Keratinocyte (primary cell): ENCODE results near the gene VPS11. TPM values are rescaled to one million over a fixed set of nuclear protein-coding genes. Genes with fewer than 3 reads are reported as not detected.

Experiments used
- DNase-seq: peaks from one replicate; pipeline ENCODE4 v3.0.0-alpha.2; 2011; ENCODE audit warnings: low read depth, missing footprints, low spot score
- FAIRE-seq: peaks from 2 replicates; lab custom pipeline; 2011; peaks lifted over from hg19 to GRCh38; lab: Jason Lieb, UNC
- H2AFZ ChIP-seq: 2 replicates; pipeline ENCODE4 v1.6.0; 2012; ENCODE audit warnings: low read length, control low read depth, inconsistent platforms; ENCODE audit not compliant: control insufficient read depth
- H3K27ac ChIP-seq: 2 replicates; pipeline ENCODE4 v1.5.1; 2011; ENCODE audit warnings: low read length; ENCODE audit not compliant: control insufficient read depth, insufficient read depth
- H3K27me3 ChIP-seq: 3 replicates; pipeline ENCODE4 v1.6.0; 2011; ENCODE audit warnings: low read length; ENCODE audit not compliant: control insufficient read depth, insufficient read depth; ENCODE audit errors: extremely low read depth
- H3K36me3 ChIP-seq, 2 experiments: 2 replicates in 1 of 2; 3 replicates in 1 of 2; pipeline ENCODE4 v1.5.1; 2011; ENCODE audit warnings: low read length in 2 of 2, mild to moderate bottlenecking in 1 of 2; ENCODE audit not compliant: control insufficient read depth in 2 of 2, insufficient read depth in 2 of 2; ENCODE audit errors: extremely low read depth in 1 of 2
- H3K4me1 ChIP-seq: 3 replicates; pipeline ENCODE4 v1.5.1; 2011; ENCODE audit warnings: low read length; ENCODE audit not compliant: control insufficient read depth, insufficient read depth; ENCODE audit errors: extremely low read depth
- H3K4me2 ChIP-seq: 3 replicates; pipeline ENCODE4 v1.6.0; 2011; ENCODE audit warnings: low read depth, low read length; ENCODE audit not compliant: control insufficient read depth, insufficient read depth; ENCODE audit errors: extremely low read depth
- H3K4me3 ChIP-seq, 3 experiments: fragments of 200-600 bp in 1 of 3; sonication (generic) in 1 of 3; 2 replicates in 2 of 3; 3 replicates in 1 of 3; pipeline ENCODE4 v1.5.1; 2011 to 2016; ENCODE audit warnings: low read length in 3 of 3, mild to moderate bottlenecking in 3 of 3, control low read depth in 2 of 3, inconsistent platforms in 1 of 3, low read depth in 1 of 3, mixed read lengths in 1 of 3, mixed run types in 1 of 3, moderate library complexity in 1 of 3; ENCODE audit not compliant: control insufficient read depth in 2 of 3, insufficient read depth in 2 of 3; ENCODE audit errors: extremely low read depth in 1 of 3
- H3K79me2 ChIP-seq: 2 replicates; pipeline ENCODE4 v1.6.0; 2012; ENCODE audit warnings: low read length; ENCODE audit not compliant: control insufficient read depth, insufficient read depth
- H3K9ac ChIP-seq: 3 replicates; pipeline ENCODE4 v1.6.0; 2011; ENCODE audit warnings: low read length; ENCODE audit not compliant: control insufficient read depth, insufficient read depth; ENCODE audit errors: extremely low read depth
- H3K9me1 ChIP-seq: 3 replicates; pipeline ENCODE4 v1.6.0; 2011; ENCODE audit warnings: low read length; ENCODE audit not compliant: control insufficient read depth, insufficient read depth; ENCODE audit errors: extremely low read depth
- H3K9me3 ChIP-seq: 2 replicates; pipeline ENCODE4 v1.5.1; 2012; ENCODE audit warnings: low read depth, low read length; ENCODE audit not compliant: control insufficient read depth
- H4K20me1 ChIP-seq: 3 replicates; pipeline ENCODE4 v1.6.0; 2011; ENCODE audit warnings: low read length; ENCODE audit not compliant: control insufficient read depth, insufficient read depth; ENCODE audit errors: extremely low read depth
- EZH2 ChIP-seq: IDR thresholded peaks from one replicate; pipeline ENCODE4 v1.6.1; 2012; ENCODE audit warnings: inconsistent platforms, mild to moderate bottlenecking, low read length, moderate library complexity
- dilution Hi-C: fragments of 300-500 bp; cut with MboI; formaldehyde crosslinking; loops from one replicate; pipeline ENCODE4 v1.7.0; 2020; ENCODE audit warnings: low sequenced_read_pairs; ENCODE audit not compliant: extremely low pct_ligation_motif_present
- polyA plus RNA-seq, 5 experiments: library from polyadenylated mRNA; depleted of rRNA in 3 of 5; stranded (reverse) in 3 of 5; stranded (forward) in 1 of 5; unstranded in 1 of 5; fragments of >200 nt; gene quantifications; 1 replicate in 1 of 5; 2 replicates in 3 of 5; 3 replicates in 1 of 5; pipeline versions ENCODE4 v1.2.1 to v1.2.3, GENCODE V29; 2011 to 2012; ENCODE audit warnings: missing spikeins in 2 of 5, low read depth in 1 of 5, low replicate concordance in 1 of 5
- TF ChIP-seq, protein P1 (sequence below), 3 experiments: IDR thresholded peaks in 1 of 3; conservative IDR thresholded peaks in 1 of 3; optimal IDR thresholded peaks in 1 of 3; 2 replicates in 2 of 3; 3 replicates in 1 of 3; pipeline versions ENCODE3 to v1.5.1; 2011; ENCODE audit warnings: low read length in 3 of 3, mild to moderate bottlenecking in 3 of 3, moderate library complexity in 2 of 3, control low read depth in 1 of 3, inconsistent platforms in 1 of 3; ENCODE audit not compliant: insufficient read depth in 2 of 3; ENCODE audit errors: extremely low read depth in 1 of 3

Gene VPS11
- polyA plus RNA-seq, 1 donor (not counting 4 experiments of a cell fraction or from before 2014, with no cell fraction given): 12.1 TPM

DNA sequence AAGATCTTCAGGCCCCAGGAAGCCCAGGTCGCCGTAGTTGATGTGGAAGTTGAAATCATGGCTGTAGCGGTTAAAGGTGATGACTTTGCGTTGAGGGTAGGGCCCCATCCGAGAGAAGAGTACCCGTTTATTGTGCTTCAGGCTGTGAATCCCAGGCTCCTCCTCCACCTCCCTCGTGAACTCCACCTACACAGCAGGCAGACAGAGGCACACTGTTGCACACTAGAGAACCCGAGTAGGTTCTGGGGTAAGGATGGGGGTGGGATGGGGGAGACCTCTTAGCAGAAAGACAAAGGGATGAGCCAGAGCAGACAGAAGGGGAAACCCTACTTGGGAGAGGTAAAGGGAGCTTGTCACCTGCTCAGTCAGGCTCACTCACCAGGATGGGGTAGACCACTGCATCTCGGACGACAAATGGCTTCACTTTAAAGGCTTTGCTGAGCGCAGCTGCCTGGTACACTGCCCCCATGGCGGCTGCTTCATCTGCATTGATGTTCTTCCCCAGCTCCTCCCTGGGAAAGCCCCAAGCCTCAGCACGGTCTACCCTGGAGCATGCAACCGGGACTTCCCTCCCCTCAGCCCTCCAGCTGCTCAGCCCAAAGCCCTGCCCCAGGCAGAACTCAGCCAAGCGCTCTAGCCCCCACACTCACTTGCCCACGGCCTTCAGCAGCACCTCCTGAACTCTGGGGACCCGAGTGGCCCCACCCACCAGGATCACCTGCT, 16.0 kb upstream of the VPS11 start:
- no peak overlapping the region for H3K4me3 ChIP-seq
- H3K9me1 ChIP-seq: no peaks in the 10 kb centered on the region
- H4K20me1 ChIP-seq: peaks cover 4% of the 10 kb centered on the region
- H3K27me3 ChIP-seq: no peaks in the 10 kb centered on the region
- peaks cover 34% of the 10 kb centered on the region for H3K79me2 ChIP-seq
- TF ChIP-seq EZH2: no peak
- TF ChIP-seq, protein P1, sequence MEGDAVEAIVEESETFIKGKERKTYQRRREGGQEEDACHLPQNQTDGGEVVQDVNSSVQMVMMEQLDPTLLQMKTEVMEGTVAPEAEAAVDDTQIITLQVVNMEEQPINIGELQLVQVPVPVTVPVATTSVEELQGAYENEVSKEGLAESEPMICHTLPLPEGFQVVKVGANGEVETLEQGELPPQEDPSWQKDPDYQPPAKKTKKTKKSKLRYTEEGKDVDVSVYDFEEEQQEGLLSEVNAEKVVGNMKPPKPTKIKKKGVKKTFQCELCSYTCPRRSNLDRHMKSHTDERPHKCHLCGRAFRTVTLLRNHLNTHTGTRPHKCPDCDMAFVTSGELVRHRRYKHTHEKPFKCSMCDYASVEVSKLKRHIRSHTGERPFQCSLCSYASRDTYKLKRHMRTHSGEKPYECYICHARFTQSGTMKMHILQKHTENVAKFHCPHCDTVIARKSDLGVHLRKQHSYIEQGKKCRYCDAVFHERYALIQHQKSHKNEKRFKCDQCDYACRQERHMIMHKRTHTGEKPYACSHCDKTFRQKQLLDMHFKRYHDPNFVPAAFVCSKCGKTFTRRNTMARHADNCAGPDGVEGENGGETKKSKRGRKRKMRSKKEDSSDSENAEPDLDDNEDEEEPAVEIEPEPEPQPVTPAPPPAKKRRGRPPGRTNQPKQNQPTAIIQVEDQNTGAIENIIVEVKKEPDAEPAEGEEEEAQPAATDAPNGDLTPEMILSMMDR (optimal IDR thresholded peaks at IDR 0.05 in 1 of 3, IDR thresholded peaks at IDR 0.05 in 1 of 3, conservative IDR thresholded peaks at IDR 0.05 in 1 of 3; ENCODE audit: extremely low read depth in 1 of 3, insufficient read depth in 2 of 3, low read length in 3 of 3): no peak
- H2AFZ ChIP-seq: no peak overlapping the region
- dilution Hi-C loops: no loop called here
- H3K4me1 ChIP-seq: peaks cover 10% of the 10 kb centered on the region
- FAIRE-seq (no peak), DNase-seq (no peak)
- no peaks in the 10 kb centered on the region for H3K9me3 ChIP-seq
- H3K9ac ChIP-seq: no peak overlapping the region
- H3K4me2 ChIP-seq: no peak overlapping the region
- H3K36me3 ChIP-seq: peaks cover 68 to 76% of the 10 kb centered on the region in 2 experiments
- no peak overlapping the region for H3K27ac ChIP-seq

DNA sequence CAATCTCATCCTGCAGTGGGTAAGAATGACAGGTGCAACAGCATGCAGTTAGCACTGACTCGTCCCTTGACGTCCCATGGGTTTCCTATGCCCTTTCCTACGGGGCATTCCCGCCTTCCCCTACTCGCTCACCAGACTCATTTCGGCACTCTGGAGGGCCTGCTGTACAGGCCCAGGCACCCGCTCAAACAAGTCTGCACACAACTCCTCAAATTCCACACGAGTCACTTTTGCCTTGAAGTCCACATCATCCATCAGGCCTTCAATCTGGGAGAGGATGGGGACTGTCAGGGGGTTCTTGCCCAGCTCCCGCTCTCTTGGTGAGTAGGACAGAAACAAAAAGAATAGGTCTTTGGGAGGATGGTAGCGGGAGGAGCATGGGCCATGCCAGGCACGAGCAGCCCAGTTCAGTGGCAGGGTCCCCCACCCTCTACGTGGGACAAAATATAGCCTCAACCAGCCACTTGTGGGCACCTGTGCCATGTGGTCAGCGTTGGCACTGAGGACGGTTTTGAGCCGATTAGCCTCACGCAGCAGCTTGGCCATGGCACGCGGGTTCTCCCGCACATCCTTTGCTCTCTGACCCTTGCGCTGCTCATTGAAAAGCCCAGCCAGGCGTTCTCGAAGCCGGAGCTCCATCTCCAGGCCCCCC, 15.3 kb upstream of the VPS11 start:
- dilution Hi-C loops: no loop called here
- H3K27me3 ChIP-seq: no peaks in the 10 kb centered on the region
- no peak overlapping the region for H3K4me2 ChIP-seq
- H3K36me3 ChIP-seq: peaks cover 64 to 76% of the 10 kb centered on the region in 2 experiments
- H3K9me3 ChIP-seq: no peaks in the 10 kb centered on the region
- peaks cover 10% of the 10 kb centered on the region for H3K4me1 ChIP-seq
- H3K4me3 ChIP-seq: no peak overlapping the region
- TF ChIP-seq, protein P1 (optimal IDR thresholded peaks at IDR 0.05 in 1 of 3, IDR thresholded peaks at IDR 0.05 in 1 of 3, conservative IDR thresholded peaks at IDR 0.05 in 1 of 3; ENCODE audit: extremely low read depth in 1 of 3, insufficient read depth in 2 of 3, low read length in 3 of 3): no peak
- no peak for TF ChIP-seq EZH2
- FAIRE-seq (no peak), DNase-seq (no peak)
- H3K79me2 ChIP-seq: peaks cover 36% of the 10 kb centered on the region
- H3K9ac ChIP-seq: no peak overlapping the region
- H3K27ac ChIP-seq: no peak overlapping the region
- H4K20me1 ChIP-seq: peaks cover 4% of the 10 kb centered on the region
- no peak overlapping the region for H2AFZ ChIP-seq
- no peaks in the 10 kb centered on the region for H3K9me1 ChIP-seq
